Measurements from ENCODE around the gene SF3A2.

SF3A2 gene

GRCh38 chr19:2253106-2254063, 16.8 kb downstream of the SF3A2 start:
- DNase-seq (ENCODE audit: low spot score) (no peak), FAIRE-seq (no peak)

GRCh38 chr19:2254064-2254872, 17.6 kb downstream of the SF3A2 start:
- DNase-seq (ENCODE audit: low spot score) (no peak), FAIRE-seq (no peak)

DNA sequence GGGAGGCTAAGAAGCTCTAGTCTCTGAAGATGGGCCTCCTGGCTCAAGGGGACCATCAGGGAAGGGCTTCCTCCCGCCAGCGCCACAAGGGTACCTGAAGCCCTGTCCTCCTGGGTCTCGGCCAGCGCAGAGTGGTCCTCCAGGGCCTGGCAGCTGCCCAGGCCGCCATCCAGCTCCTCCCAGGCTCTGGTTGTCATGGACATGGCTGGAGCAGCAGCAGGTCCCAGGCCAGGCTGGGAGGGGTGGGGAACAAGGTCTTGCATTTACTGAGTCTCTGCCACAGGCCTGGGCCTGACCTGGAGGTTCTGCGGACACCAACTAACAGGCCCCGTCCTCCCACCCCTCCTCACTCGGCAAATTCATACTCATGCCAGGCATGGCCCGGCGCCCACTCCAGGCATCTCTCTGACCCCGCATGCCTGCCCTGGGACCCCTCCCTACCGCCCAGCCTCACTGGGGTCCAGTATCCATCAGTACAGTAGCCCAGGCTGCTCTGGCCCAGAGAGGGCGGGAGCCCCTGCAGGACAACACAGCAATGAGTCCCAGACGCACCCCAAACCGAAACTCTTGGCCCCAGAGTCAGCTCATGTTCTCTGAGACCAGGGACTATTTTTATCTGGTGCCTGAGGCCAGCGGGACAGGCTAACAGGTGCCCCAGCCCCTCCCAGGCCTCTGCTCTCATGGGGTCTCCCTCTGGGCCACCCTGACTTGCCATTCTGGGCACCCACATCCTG, 18.7 kb downstream of the SF3A2 start:
- no peak for DNase-seq (ENCODE audit: low spot score)
- no peak for FAIRE-seq

DNA sequence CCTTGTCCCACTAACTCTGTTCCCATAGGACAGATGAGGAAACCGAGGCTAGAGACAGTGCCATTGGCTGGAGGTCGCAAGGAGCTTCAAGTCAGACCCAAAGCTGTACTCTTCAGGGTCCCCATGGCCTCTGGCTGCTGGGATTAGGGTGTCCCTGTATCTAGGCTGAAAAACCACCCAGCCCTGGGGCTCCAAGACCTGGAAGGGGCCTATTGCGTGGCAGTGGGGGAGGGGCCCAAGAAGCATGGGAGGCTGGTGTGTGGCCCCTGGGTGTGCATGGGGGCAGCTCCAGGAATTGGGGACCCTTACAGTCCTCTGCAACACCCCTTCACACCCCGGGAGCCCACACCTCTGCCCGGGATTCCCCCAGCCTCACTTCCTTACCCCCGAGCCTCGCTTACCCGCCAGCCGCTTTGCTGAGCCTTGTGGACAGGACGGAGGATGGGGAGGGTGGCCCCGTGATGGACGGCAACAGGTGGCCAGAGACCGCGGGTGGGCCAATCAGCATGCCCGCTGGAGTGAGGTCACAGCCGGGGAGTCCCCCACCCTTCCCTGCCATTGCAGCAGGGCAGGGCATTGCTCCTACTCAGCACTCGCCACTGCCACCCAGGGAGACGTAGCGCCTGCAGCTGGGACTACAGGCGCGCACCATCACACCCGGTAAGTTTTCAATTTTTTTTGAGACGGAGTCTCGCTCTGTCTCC, 19.5 kb downstream of the SF3A2 start, which contains the start of gene JSRP1:
TSS of gene JSRP1 (minus strand) at position 436 of the 704 bp plus-strand sequence. CDS start 1,103 bp downstream, outside the sequence.
- DNase-seq (ENCODE audit: low spot score) (no peak), FAIRE-seq (no peak)

GRCh38 chr19:2259336-2259735, 22.7 kb downstream of the SF3A2 start:
- no peak for FAIRE-seq
- DNase-seq (ENCODE audit: low spot score): no peak

- FAIRE-seq: no peak
- DNase-seq (ENCODE audit: low spot score): no peak
These were observed 23.7 kb downstream of the SF3A2 start for GRCh38 chr19:2260341-2260805.

- DNase-seq (ENCODE audit: low spot score): no peak
- no peak for FAIRE-seq
These were observed 25.0 kb downstream of the SF3A2 start for GRCh38 chr19:2261438-2262172.

- DNase-seq (ENCODE audit: low spot score): peak; percentile 34
- no peak for FAIRE-seq
These were observed 29.8 kb downstream of the SF3A2 start for GRCh38 chr19:2266183-2266993.

GRCh38 chr19:2268480-2268830, 31.8 kb downstream of the SF3A2 start:
- DNase-seq (ENCODE audit: low spot score) (no peak), FAIRE-seq (no peak)

- DNase-seq (ENCODE audit: low spot score): no peak
- FAIRE-seq: no peak
These were observed 32.2 kb downstream of the SF3A2 start for GRCh38 chr19:2268861-2269243.

GRCh38 chr19:2269244-2270156, 32.9 kb downstream of the SF3A2 start:
- no peak for FAIRE-seq
- peak; percentile 93 for DNase-seq (ENCODE audit: low spot score)

GRCh38 chr19:2270157-2270422, 33.5 kb downstream of the SF3A2 start:
- FAIRE-seq: no peak
- no peak for DNase-seq (ENCODE audit: low spot score)

GRCh38 chr19:2270423-2271233, 34.0 kb downstream of the SF3A2 start:
- no peak for FAIRE-seq
- DNase-seq (ENCODE audit: low spot score): peak; percentile 45

GRCh38 chr19:2271234-2272103, 34.8 kb downstream of the SF3A2 start:
- DNase-seq (ENCODE audit: low spot score) (peak; percentile 31), FAIRE-seq (no peak)

GRCh38 chr19:2273356-2274184, 36.9 kb downstream of the SF3A2 start:
- peak; percentile 56 for DNase-seq (ENCODE audit: low spot score)
- no peak for FAIRE-seq

All from RCC 7860 (cell line).